ENCODE results near the gene HEATR3. TPM values are rescaled to one million over a fixed set of nuclear protein-coding genes. Genes with fewer than 3 reads are reported as not detected.

HEATR3 gene
- total RNA-seq, 2 experiments from 2014 or later = 16.3 to 17.5 TPM

- H3K9me3 Mint-ChIP-seq = no peaks in the 10 kb centered on the region
These were observed 81.0 kb downstream of the HEATR3 start for GRCh38 chr16:50146479-50147435.

GRCh38 chr16:50151322-50151721 lies 85.6 kb downstream of the HEATR3 start:
- Mint-ChIP-seq H3K4me1 (ENCODE audit: low read depth) (peaks cover 24% of the 10 kb centered on the region), H3K27me3 (ENCODE audit: low read depth) (no peaks in the 10 kb centered on the region), H3K36me3 (ENCODE audit: low read depth) (peaks cover 8% of the 10 kb centered on the region), H3K4me3 (no peak overlapping the region), H3K9me3 (no peaks in the 10 kb centered on the region), H3K27ac (no peak overlapping the region)
- no peak for DNase-seq
- CTCF ChIA-PET = interaction anchor here (0.8 to 1.3 kb wide), 8 partner anchors 15 to 126 kb away, joined by 3 to 18 read pairs (median 3); partner anchors contain the start of genes CNEP1R1 and HEATR3
- intact Hi-C loops (cut with micrococcal nuclease) = loop anchor here (5.0 kb wide), 2 partner anchors 294 to 1539 kb away; partner anchors contain the start of genes N4BP1 and ZNF423

More at GRCh38 chr16:50146479-50147435, 81.0 kb downstream of the HEATR3 start:
- no peaks in the 10 kb centered on the region for H3K27me3 Mint-ChIP-seq (ENCODE audit: low read depth)
- no peak overlapping the region for H3K4me3 Mint-ChIP-seq
- no peak overlapping the region for H3K27ac Mint-ChIP-seq
- no peak for DNase-seq
- CTCF ChIA-PET = interaction anchor here (0.7 to 1.5 kb wide), 2 partner anchors 64 to 192 kb away, joined by 3 to 4 read pairs; no protein-coding TSS in a partner anchor
- peaks cover 4% of the 10 kb centered on the region for H3K4me1 Mint-ChIP-seq (ENCODE audit: low read depth)
- H3K36me3 Mint-ChIP-seq (ENCODE audit: low read depth) = no peaks in the 10 kb centered on the region
- intact Hi-C loops (cut with micrococcal nuclease) = no loop called here

- peak; percentile 59 for DNase-seq
- H3K4me1 Mint-ChIP-seq (ENCODE audit: low read depth) = peaks cover 28% of the 10 kb centered on the region
- H3K27ac Mint-ChIP-seq = peak overlapping the region; percentile 93
- CTCF ChIA-PET = interaction anchor here (0.6 to 1.3 kb wide), 10 partner anchors 15 to 365 kb away, joined by 3 to 18 read pairs (median 3); partner anchors contain the start of genes CNEP1R1 and HEATR3
- no peaks in the 10 kb centered on the region for H3K9me3 Mint-ChIP-seq
- no peaks in the 10 kb centered on the region for H3K27me3 Mint-ChIP-seq (ENCODE audit: low read depth)
- peak overlapping the region; percentile 80 for H3K4me3 Mint-ChIP-seq
- intact Hi-C loops (cut with micrococcal nuclease) = loop anchor here (1.0 to 5.0 kb wide), 10 partner anchors 9 to 1539 kb away; partner anchors contain the start of genes CNEP1R1, CYLD, HEATR3 and N4BP1
- peaks cover 8% of the 10 kb centered on the region for H3K36me3 Mint-ChIP-seq (ENCODE audit: low read depth)
These were observed 86.0 kb downstream of the HEATR3 start for GRCh38 chr16:50151756-50152155.

DNA sequence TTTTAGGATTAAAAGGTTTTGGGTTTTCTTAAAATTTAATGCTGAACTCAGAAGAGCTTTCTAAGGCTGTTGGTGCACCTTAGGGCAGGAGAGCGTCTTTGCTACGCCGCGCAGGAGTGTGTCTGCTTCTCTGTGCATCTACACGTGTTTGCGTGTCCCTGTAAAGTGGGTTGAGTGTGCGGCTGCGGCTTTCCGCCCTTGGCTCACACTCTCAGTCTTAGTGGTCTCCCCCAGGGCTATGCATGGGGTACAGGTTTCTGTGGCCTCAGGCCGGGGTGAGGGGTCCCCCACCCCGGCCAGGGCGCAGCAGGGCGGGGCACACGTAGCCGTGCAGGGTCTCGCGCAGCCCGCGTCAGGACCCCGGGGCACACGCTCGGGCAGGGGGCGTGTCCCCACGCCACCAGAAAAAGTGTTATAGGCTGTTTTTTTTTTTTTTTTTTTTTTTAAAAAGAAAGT lies 86.6 kb downstream of the HEATR3 start:
- intact Hi-C loops (cut with micrococcal nuclease) = loop anchor here (1.0 to 5.0 kb wide), 10 partner anchors 8 to 1540 kb away; partner anchors contain the start of genes CNEP1R1, CYLD, HEATR3 and N4BP1
- peaks cover 10% of the 10 kb centered on the region for H3K36me3 Mint-ChIP-seq (ENCODE audit: low read depth)
- CTCF ChIA-PET = interaction anchor here (0.6 to 1.3 kb wide), 9 partner anchors 31 to 364 kb away, joined by 3 to 18 read pairs (median 3); partner anchors contain the start of genes CNEP1R1 and HEATR3
- peak overlapping the region; percentile 93 for H3K27ac Mint-ChIP-seq
- H3K4me3 Mint-ChIP-seq = peak overlapping the region; percentile 80
- H3K4me1 Mint-ChIP-seq (ENCODE audit: low read depth) = peaks cover 34% of the 10 kb centered on the region
- H3K9me3 Mint-ChIP-seq = no peaks in the 10 kb centered on the region
- DNase-seq = peak; percentile 82
- H3K27me3 Mint-ChIP-seq (ENCODE audit: low read depth) = no peaks in the 10 kb centered on the region

DNA sequence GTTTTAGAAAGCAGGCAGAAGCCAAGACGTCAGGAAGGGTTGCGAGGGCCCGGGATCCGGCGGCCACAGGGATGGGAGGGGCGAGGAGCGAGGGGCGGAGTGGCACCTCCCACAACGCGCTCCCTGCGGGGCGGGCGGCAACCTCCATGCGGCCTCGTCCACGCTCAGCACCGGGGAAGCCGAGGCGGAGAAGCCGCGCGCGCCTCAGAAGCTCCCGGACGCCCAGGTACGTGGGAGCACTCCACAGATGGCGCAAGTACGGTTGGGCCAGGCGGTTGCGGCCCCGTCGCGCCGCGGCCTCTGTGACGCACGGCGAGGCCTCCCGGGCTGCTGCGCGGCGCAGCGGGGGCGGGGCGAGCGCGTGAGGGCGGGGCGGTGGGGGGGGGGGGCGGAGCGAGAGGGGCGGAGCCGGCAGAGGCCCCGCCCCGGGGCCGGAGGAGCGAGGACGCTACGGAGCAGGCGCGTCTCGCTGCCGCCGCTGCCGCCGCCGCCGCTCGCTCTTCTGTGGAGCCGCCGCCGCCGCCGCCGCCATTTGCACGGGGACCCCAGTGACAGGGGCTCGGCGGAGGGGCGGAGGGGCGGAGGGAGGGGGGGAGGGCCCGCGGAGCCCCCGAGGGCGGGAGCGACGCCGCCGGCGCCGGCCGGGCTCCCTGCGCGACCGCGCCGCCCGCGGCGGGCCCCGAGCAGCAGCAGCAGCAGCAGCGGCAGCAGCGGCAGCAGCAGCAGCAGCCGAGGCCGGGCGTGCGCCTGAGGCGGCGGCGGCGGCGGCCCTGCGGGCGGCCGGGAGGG lies 87.2 kb downstream of the HEATR3 start, which contains the start of gene TENT4B:
Gene TENT4B (plus strand): TSS at position 500 of the 789 bp plus-strand sequence. CDS start 316 bp downstream, outside the sequence.
- H3K4me3 Mint-ChIP-seq = peak within 1 kb of the TSS; percentile 80
- H3K27me3 Mint-ChIP-seq (ENCODE audit: low read depth) = no peaks in the 10 kb centered on the region
- no peaks in the 10 kb centered on the region for H3K9me3 Mint-ChIP-seq
- H3K4me1 Mint-ChIP-seq (ENCODE audit: low read depth) = peaks cover 34% of the 10 kb centered on the region
- H3K36me3 Mint-ChIP-seq (ENCODE audit: low read depth) = peaks cover 10% of the 10 kb centered on the region
- intact Hi-C loops (cut with micrococcal nuclease) = loop anchor here (1.0 to 5.0 kb wide), 10 partner anchors 7 to 1541 kb away; partner anchors contain the start of genes CNEP1R1, CYLD, HEATR3 and N4BP1
- DNase-seq = peak; percentile 85
- H3K27ac Mint-ChIP-seq = peak within 1 kb of the TSS; percentile 93
- CTCF ChIA-PET = interaction anchor here (1.3 kb wide), 1 partner anchor 60 kb away, joined by 3 read pairs; no protein-coding TSS in a partner anchor

- DNase-seq = peak; percentile 46
- peak overlapping the region; percentile 73 for H3K27ac Mint-ChIP-seq
- H3K4me3 Mint-ChIP-seq = peak overlapping the region; percentile 80
- CTCF ChIA-PET = no interaction called here
- no peaks in the 10 kb centered on the region for H3K9me3 Mint-ChIP-seq
- H3K4me1 Mint-ChIP-seq (ENCODE audit: low read depth) = peaks cover 41% of the 10 kb centered on the region
- intact Hi-C loops (cut with micrococcal nuclease) = loop anchor here (2.0 to 5.0 kb wide), 7 partner anchors 19 to 1542 kb away; partner anchors contain the start of genes ADCY7, CYLD, N4BP1 and ZNF423
- no peaks in the 10 kb centered on the region for H3K27me3 Mint-ChIP-seq (ENCODE audit: low read depth)
- peaks cover 10% of the 10 kb centered on the region for H3K36me3 Mint-ChIP-seq (ENCODE audit: low read depth)
These were observed 88.0 kb downstream of the HEATR3 start for GRCh38 chr16:50153596-50154419.

GRCh38 chr16:50154420-50154950 lies 88.7 kb downstream of the HEATR3 start:
- intact Hi-C loops (cut with micrococcal nuclease) = loop anchor here (2.0 to 5.0 kb wide), 4 partner anchors 112 to 1542 kb away; partner anchors contain the start of genes ADCY7, N4BP1 and ZNF423
- CTCF ChIA-PET = interaction anchor here (1.1 to 1.8 kb wide), 4 partner anchors 56 to 196 kb away, joined by 3 to 8 read pairs (median 4); partner anchors contain the start of gene CNEP1R1
- no peaks in the 10 kb centered on the region for H3K9me3 Mint-ChIP-seq
- H3K27ac Mint-ChIP-seq = peak overlapping the region; percentile 73
- peak overlapping the region; percentile 80 for H3K4me3 Mint-ChIP-seq
- DNase-seq = peak; percentile 53
- peaks cover 10% of the 10 kb centered on the region for H3K36me3 Mint-ChIP-seq (ENCODE audit: low read depth)
- peaks cover 48% of the 10 kb centered on the region for H3K4me1 Mint-ChIP-seq (ENCODE audit: low read depth)
- no peaks in the 10 kb centered on the region for H3K27me3 Mint-ChIP-seq (ENCODE audit: low read depth)

GRCh38 chr16:50155925-50156324 lies 90.2 kb downstream of the HEATR3 start:
- peaks cover 16% of the 10 kb centered on the region for H3K36me3 Mint-ChIP-seq (ENCODE audit: low read depth)
- peak overlapping the region; percentile 80 for H3K4me3 Mint-ChIP-seq
- no peak for DNase-seq
- CTCF ChIA-PET = interaction anchor here (0.6 to 1.8 kb wide), 6 partner anchors 24 to 553 kb away, joined by 3 to 8 read pairs (median 4); no protein-coding TSS in a partner anchor
- intact Hi-C loops (cut with micrococcal nuclease) = loop anchor here (1.0 to 5.0 kb wide), 6 partner anchors 11 to 611 kb away; partner anchors contain the start of gene ADCY7
- H3K9me3 Mint-ChIP-seq = no peaks in the 10 kb centered on the region
- peaks cover 62% of the 10 kb centered on the region for H3K4me1 Mint-ChIP-seq (ENCODE audit: low read depth)
- no peaks in the 10 kb centered on the region for H3K27me3 Mint-ChIP-seq (ENCODE audit: low read depth)
- no peak overlapping the region for H3K27ac Mint-ChIP-seq

All from activated naive CD4-positive, alpha-beta T cell treated with anti-CD3 and anti-CD28 coated beads for 36 hours (primary cell).